ENCODE measurements around the gene SMIM10L2A. TPM values are rescaled to one million over a fixed set of nuclear protein-coding genes. Genes with fewer than 3 reads are reported as not detected.

Gene SMIM10L2A
- total and polyA plus RNA-seq, 4 donors = 0.41 to 1.0 (median 0.42) TPM; not detected in 1

DNA sequence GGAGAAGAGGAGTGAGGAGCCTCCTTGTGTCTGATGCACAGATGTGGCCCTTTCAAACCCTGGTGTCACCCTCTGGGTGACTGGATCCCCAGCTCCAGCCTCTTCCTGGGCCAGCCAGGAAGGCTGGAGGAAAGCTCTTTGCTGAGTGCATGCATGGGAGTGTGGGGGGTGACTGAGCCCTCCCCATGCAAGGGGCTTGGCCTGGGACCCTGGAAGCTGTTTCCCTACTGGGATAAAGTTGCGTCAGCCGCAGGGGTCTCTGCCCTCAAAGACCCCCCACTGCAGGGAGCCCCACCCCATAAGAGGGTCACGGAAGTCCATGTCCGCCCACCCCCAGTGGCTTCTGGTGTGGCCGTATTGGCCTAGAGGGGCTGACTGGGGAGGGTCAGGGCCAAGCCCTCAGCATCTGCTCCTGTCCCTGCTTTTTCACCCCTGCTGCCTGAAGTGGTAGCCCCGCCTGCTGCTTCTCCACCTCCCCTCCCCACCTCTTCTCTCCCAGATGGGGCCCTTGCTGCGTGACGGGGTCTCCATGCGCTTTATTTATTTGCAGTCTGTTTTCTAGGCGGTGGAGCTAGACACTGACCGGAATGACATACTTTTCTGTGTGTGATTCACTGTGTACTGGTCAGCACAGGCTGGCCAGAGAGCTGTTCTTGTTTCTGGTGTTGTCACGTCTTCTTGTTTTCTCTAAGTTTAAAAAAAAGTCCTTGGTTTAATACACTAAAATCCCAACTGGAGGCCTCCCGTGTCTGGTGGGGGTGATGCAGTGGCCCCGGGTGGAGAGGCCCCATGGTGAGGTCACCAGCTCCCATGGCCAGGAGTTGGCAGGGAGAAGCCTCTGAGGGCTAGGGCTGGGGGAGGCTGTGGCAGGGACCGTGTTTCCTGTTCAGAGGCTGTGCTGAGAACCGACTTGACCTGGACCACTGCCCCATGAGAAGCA, 3.6 kb downstream of the SMIM10L2A start:
- Histone ChIP-seq H3K9me3 (ENCODE audit: control insufficient read depth, low read length) (no peaks in the 10 kb centered on the region), H3K27ac (ENCODE audit: low read depth in 1 of 2, low read length in 2 of 2) (no peak overlapping the region), H3K4me3 (ENCODE audit: low read length in 2 of 2) (no peak overlapping the region), H3K4me1 (ENCODE audit: control insufficient read depth in 1 of 2, insufficient read depth in 2 of 2, low read length in 2 of 2) (no peaks in the 10 kb centered on the region), H3K36me3 (ENCODE audit: control insufficient read depth in 1 of 2, insufficient read depth in 2 of 2, low read length in 1 of 2) (no peaks in the 10 kb centered on the region), H3K27me3 (ENCODE audit: control insufficient read depth in 1 of 2, insufficient read depth in 2 of 2, low read length in 1 of 2) (no peaks in the 10 kb centered on the region)
- 49 to 53% methylated on average over 15 to 16 of the region's 16 CpGs for WGBS, 2 donors
- ATAC-seq (ENCODE audit: low FRiP score) (no peak), DNase-seq (no peak)
- intact Hi-C loops (cut with DNase I) = no loop called here

DNA sequence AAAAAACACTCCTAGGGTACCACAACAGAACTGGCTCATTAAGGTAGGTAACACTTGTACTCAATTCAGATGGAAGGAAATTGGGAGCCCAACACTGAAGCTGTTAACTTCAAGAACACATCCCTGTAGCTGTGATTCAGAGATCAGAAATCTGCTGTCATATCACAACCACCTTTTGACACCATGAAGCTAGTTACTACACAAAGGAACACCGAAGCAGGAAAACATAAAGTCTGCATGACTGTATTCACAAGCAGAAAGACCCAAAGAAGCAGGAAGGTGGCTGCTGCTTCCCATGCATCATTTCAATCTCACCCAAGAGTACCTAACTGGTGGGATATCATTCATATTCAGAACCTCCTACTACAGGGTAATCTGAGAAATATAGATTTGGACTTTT, 7.7 kb downstream of the SMIM10L2A start:
- intact Hi-C loops (cut with DNase I) = no loop called here
- Histone ChIP-seq H3K4me1 (ENCODE audit: control insufficient read depth in 1 of 2, insufficient read depth in 2 of 2, low read length in 2 of 2) (no peaks in the 10 kb centered on the region), H3K4me3 (ENCODE audit: low read length in 2 of 2) (no peak overlapping the region), H3K27ac (ENCODE audit: low read depth in 1 of 2, low read length in 2 of 2) (no peak overlapping the region), H3K27me3 (ENCODE audit: control insufficient read depth in 1 of 2, insufficient read depth in 2 of 2, low read length in 1 of 2) (no peaks in the 10 kb centered on the region), H3K36me3 (ENCODE audit: control insufficient read depth in 1 of 2, insufficient read depth in 2 of 2, low read length in 1 of 2) (no peaks in the 10 kb centered on the region), H3K9me3 (ENCODE audit: control insufficient read depth, low read length) (no peaks in the 10 kb centered on the region)
- 70 to 82% methylated on average over 1 of the region's 1 CpG for WGBS, 2 donors
- ATAC-seq (ENCODE audit: low FRiP score) (no peak), DNase-seq (no peak)

DNA sequence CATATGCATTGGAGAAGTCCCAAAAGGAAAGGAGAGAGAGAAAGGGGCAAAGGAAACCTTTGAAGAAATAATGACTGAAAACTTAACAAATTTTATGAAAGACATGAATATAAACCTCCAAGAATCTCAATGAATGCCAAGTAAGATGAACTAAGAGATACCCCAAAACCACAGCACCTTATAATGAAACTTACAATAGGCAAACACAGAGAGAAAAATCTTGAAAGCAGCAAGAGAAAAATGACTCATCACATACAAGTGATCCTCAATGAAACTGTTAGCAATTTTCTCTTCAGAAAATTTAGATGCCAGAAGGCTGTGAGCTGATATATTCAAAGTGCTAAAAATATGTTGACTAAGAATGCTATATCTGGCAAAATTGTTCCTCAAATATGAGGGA, 10.1 kb downstream of the SMIM10L2A start:
- no peak for ATAC-seq (ENCODE audit: low FRiP score)
- Histone ChIP-seq H3K27me3 (ENCODE audit: control insufficient read depth in 1 of 2, insufficient read depth in 2 of 2, low read length in 1 of 2) (no peaks in the 10 kb centered on the region), H3K27ac (ENCODE audit: low read depth in 1 of 2, low read length in 2 of 2) (no peak overlapping the region), H3K36me3 (ENCODE audit: control insufficient read depth in 1 of 2, insufficient read depth in 2 of 2, low read length in 1 of 2) (no peaks in the 10 kb centered on the region), H3K4me1 (ENCODE audit: control insufficient read depth in 1 of 2, insufficient read depth in 2 of 2, low read length in 2 of 2) (no peaks in the 10 kb centered on the region), H3K9me3 (ENCODE audit: control insufficient read depth, low read length) (no peaks in the 10 kb centered on the region), H3K4me3 (ENCODE audit: low read length in 2 of 2) (no peak overlapping the region)
- intact Hi-C loops (cut with DNase I) = no loop called here
- no peak for DNase-seq

DNA sequence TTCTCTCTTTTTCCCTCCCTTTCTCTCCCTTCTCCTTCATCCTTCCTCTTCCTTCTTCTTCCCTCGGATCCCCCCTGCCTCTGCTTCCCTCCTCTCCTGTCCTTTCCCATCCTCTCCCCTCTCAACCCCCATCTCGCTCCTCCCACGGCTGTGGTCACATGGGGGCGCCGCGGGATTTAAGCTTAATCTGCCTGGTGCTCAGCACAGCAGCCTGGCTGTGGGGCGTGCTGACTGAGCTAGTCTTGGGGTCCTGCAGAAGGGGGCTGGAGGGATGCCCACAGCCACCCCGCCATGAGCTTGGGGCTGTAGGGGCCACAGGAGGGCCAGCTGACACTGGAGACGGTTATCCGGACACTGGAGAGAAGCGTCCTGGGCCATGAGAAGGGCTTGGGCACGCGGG, 10.7 kb downstream of the SMIM10L2A start:
- ATAC-seq (ENCODE audit: low FRiP score) = no peak
- Histone ChIP-seq H3K27me3 (ENCODE audit: control insufficient read depth in 1 of 2, insufficient read depth in 2 of 2, low read length in 1 of 2) (no peaks in the 10 kb centered on the region), H3K27ac (ENCODE audit: low read depth in 1 of 2, low read length in 2 of 2) (no peak overlapping the region), H3K4me1 (ENCODE audit: control insufficient read depth in 1 of 2, insufficient read depth in 2 of 2, low read length in 2 of 2) (no peaks in the 10 kb centered on the region), H3K9me3 (ENCODE audit: control insufficient read depth, low read length) (no peaks in the 10 kb centered on the region), H3K4me3 (ENCODE audit: low read length in 2 of 2) (no peak overlapping the region), H3K36me3 (ENCODE audit: control insufficient read depth in 1 of 2, insufficient read depth in 2 of 2, low read length in 1 of 2) (no peaks in the 10 kb centered on the region)
- intact Hi-C loops (cut with DNase I) = no loop called here
- DNase-seq = no peak
- WGBS, 2 donors = 67 to 81% methylated on average over 13 of the region's 13 CpGs

DNA sequence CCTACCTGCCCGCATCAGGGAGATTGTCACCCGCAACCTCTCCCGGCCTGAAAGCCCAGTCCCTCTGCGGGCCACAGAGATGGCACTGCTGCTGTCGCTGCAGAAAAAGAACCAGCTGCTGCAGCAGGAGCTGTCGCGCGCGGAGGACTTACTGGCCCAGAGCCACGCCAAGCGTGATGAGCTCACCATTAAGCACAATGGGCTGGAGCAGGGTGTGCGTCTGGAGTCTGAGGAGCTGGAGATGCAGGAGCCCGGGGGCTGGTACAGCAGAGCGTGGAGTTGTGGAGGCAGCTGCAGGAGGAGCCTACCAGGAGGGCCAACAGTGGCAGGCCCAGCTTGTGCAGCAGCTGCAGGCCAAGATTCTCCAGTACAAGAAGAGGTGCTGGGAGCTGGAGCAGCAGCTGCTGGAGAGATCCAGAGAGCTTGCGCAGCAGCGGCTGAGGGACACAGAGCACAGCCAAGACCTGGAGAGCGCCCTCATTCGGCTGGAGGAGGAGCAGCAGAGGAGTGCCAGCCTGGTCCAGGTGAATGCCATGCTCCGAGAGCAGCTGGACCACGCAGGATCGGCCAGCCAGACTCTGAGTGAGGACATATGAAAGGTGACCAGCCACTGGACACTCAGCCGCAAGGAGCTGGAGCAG, 11.3 kb downstream of the SMIM10L2A start:
- no peak overlapping the region for H3K4me3 ChIP-seq (ENCODE audit: low read length in 2 of 2)
- 85 to 89% methylated on average over 22 of the region's 22 CpGs for WGBS, 2 donors
- no peaks in the 10 kb centered on the region for H3K36me3 ChIP-seq (ENCODE audit: control insufficient read depth in 1 of 2, insufficient read depth in 2 of 2, low read length in 1 of 2)
- DNase-seq (no peak), ATAC-seq (ENCODE audit: low FRiP score) (no peak)
- no peak overlapping the region for H3K27ac ChIP-seq (ENCODE audit: low read depth in 1 of 2, low read length in 2 of 2)
- H3K4me1 ChIP-seq (ENCODE audit: control insufficient read depth in 1 of 2, insufficient read depth in 2 of 2, low read length in 2 of 2) = no peaks in the 10 kb centered on the region
- no peaks in the 10 kb centered on the region for H3K9me3 ChIP-seq (ENCODE audit: control insufficient read depth, low read length)
- H3K27me3 ChIP-seq (ENCODE audit: control insufficient read depth in 1 of 2, insufficient read depth in 2 of 2, low read length in 1 of 2) = no peaks in the 10 kb centered on the region
- intact Hi-C loops (cut with DNase I) = no loop called here

DNA sequence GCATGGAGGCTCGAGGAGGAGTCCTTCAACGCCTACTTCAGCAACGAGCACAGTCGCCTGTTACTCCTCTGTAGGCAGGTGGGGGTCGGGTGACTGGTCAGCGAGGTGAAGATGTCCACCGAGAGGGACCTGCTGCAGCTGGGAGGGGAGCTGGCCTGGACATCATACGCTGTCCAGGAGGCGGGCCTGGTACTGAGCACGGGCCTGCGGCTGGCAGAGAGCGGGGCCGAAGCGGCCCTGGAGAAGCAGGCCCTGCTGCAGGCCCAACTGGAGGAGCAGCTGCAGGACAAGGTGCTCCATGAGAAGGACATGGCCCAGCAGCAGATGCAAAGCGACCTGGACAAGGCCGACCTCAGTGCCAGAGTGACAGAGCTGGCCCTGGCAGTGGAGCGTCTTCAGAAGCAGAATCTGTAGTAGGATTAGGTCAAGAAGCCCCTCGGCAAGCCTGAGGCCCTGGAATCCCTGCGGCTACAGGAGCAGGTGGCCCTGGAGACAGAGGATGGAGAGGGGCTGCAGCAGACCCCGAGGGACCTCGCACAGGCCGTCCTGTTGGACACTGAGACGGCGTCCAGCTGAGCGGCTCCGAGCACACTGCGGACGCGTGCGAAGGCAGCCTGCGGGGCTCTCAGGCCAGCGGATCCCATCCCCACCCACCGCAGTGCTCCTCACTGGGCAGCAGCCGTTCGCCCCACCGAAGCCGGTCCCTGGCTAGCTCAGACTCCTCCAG, 11.9 kb downstream of the SMIM10L2A start:
- H3K36me3 ChIP-seq (ENCODE audit: control insufficient read depth in 1 of 2, insufficient read depth in 2 of 2, low read length in 1 of 2) = no peaks in the 10 kb centered on the region
- H3K4me3 ChIP-seq (ENCODE audit: low read length in 2 of 2) = no peak overlapping the region
- ATAC-seq (ENCODE audit: low FRiP score) (no peak), DNase-seq (no peak)
- intact Hi-C loops (cut with DNase I) = no loop called here
- no peak overlapping the region for H3K27ac ChIP-seq (ENCODE audit: low read depth in 1 of 2, low read length in 2 of 2)
- 91 to 94% methylated on average over 37 of the region's 37 CpGs for WGBS, 2 donors
- no peaks in the 10 kb centered on the region for H3K27me3 ChIP-seq (ENCODE audit: control insufficient read depth in 1 of 2, insufficient read depth in 2 of 2, low read length in 1 of 2)
- H3K4me1 ChIP-seq (ENCODE audit: control insufficient read depth in 1 of 2, insufficient read depth in 2 of 2, low read length in 2 of 2) = no peaks in the 10 kb centered on the region
- no peaks in the 10 kb centered on the region for H3K9me3 ChIP-seq (ENCODE audit: control insufficient read depth, low read length)

DNA sequence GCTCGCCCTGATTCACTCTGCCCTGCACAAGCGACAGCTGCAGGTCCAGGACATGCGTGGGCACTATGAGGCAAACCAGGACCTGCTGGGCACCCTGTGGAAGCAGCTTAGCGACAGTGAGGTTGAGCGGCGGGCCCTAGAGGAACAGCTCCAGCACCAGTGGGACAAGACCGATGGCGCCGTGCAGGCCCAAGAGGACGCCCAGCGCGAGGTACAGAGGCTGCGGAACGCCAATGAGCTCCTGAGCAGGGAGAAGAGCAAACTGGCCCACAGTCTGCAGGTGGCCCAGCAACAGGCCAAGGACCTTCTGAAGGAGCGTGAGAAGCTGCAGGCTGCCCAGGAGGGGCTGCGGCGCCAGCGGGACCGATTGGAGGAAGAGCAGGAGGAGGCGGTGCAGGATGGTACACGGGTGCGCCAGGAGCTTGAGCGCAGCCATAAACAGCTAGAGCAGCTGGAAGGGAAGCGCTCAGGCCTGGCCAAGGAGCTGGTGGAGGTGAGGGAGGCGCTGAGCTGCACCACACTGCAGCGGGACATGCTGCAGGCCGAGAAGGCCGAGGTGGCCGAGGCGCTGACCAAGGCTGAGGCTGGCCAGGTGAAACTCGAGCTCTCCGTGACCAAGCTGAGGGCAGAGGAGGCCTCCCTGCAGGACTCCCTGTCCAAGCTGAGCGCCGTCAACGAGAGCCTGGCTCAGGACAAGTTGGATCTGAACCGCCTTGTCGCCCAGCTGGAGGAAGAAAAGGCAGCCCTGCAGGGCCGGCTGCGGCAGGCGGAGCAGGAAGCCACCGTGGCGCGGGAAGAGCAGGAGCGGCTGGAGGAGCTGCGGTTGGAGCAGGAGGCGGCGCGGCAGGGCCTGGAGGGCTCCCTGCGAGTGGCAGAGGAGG, 12.8 kb downstream of the SMIM10L2A start:
- Histone ChIP-seq H3K9me3 (ENCODE audit: control insufficient read depth, low read length) (no peaks in the 10 kb centered on the region), H3K27ac (ENCODE audit: low read depth in 1 of 2, low read length in 2 of 2) (no peak overlapping the region), H3K4me1 (ENCODE audit: control insufficient read depth in 1 of 2, insufficient read depth in 2 of 2, low read length in 2 of 2) (no peaks in the 10 kb centered on the region), H3K36me3 (ENCODE audit: control insufficient read depth in 1 of 2, insufficient read depth in 2 of 2, low read length in 1 of 2) (no peaks in the 10 kb centered on the region), H3K4me3 (ENCODE audit: low read length in 2 of 2) (no peak overlapping the region), H3K27me3 (ENCODE audit: control insufficient read depth in 1 of 2, insufficient read depth in 2 of 2, low read length in 1 of 2) (no peaks in the 10 kb centered on the region)
- 87 to 93% methylated on average over 49 of the region's 49 CpGs for WGBS, 2 donors
- intact Hi-C loops (cut with DNase I) = no loop called here
- ATAC-seq (ENCODE audit: low FRiP score) (no peak), DNase-seq (peak in 1 of 2 donors; percentile 34)

Data from aorta (tissue), 5 donors.